ENCODE measurements around the gene TRIP4.

DNA sequence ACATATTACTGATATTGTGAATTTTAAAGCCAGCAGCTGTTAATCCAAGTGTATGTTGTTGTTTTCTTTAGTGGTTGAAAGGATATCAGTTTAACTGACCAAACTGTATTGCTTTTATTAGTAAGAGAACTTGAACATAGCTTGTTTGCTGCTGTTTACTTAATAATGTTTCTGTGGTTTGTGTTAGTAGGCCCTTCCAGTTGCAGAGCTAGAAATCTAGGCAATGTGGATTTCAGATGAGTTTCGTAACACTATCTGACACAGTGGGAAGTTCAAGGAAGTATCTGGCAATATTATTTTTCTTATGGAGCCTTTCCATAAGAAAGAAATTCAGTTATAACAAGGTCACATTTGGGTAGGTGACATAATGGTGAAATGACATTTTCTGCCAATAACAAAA lies 91.2 kb downstream of the TRIP4 start:
- TF ChIP-seq, protein P1, sequence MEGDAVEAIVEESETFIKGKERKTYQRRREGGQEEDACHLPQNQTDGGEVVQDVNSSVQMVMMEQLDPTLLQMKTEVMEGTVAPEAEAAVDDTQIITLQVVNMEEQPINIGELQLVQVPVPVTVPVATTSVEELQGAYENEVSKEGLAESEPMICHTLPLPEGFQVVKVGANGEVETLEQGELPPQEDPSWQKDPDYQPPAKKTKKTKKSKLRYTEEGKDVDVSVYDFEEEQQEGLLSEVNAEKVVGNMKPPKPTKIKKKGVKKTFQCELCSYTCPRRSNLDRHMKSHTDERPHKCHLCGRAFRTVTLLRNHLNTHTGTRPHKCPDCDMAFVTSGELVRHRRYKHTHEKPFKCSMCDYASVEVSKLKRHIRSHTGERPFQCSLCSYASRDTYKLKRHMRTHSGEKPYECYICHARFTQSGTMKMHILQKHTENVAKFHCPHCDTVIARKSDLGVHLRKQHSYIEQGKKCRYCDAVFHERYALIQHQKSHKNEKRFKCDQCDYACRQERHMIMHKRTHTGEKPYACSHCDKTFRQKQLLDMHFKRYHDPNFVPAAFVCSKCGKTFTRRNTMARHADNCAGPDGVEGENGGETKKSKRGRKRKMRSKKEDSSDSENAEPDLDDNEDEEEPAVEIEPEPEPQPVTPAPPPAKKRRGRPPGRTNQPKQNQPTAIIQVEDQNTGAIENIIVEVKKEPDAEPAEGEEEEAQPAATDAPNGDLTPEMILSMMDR (IDR thresholded peaks at IDR 0.05 in 2 of 3, conservative IDR thresholded peaks at IDR 0.05 in 1 of 3; ENCODE audit: borderline replicate concordance in 1 of 3, insufficient read depth in 1 of 3, low read depth in 2 of 3, low read length in 2 of 3), result no peak
- no peak for TF ChIP-seq POLR2A (IDR thresholded peaks at IDR 0.05; ENCODE audit: borderline replicate concordance, extremely low read depth, insufficient read depth, insufficient read length)
- no peak for TF ChIP-seq RAD21 (IDR thresholded peaks at IDR 0.05; ENCODE audit: low read depth)
- no peak for TF ChIP-seq EZH2 (IDR thresholded peaks at IDR 0.05)

Data from HCT116 (cell line).